ENCODE results near the gene CCR1. TPM values are rescaled to one million over a fixed set of nuclear protein-coding genes. Genes with fewer than 3 reads are reported as not detected.

The CCR1 gene
- total and polyA plus RNA-seq, 2 of the 4 experiments (the other 2 are of a cell fraction), result not detected

DNA sequence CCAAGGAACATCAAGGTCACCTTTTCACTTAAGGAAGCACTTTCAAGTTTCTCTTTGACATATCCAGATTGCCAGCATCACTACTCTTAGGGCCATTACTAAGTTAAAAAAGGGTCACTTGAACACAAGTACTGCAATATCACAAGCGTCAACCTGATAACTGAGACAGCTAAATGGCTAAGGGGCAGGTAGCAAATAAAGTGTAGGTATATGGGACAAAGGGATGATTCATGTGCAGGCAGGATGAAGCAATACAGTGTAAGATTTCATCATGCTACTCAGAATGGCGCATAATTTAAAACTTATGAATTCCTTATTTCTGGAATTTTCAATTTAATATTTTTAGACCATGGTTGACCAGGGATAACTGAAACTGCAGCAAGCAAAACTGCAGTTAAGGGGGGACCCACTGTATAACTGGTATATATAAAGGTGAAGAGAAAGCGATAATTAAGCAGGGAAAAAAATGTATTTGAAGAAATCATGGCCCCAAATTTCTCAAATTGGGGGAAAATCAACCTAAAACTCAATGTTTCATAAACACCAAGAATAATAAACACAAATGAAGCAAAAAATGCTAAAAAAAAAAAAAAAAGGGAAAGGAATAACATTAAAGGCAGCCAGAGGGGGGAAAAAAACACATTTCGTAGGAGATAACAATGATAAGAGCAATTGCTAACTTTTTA is 13.1 kb downstream of the CCR1 start:
- dilution Hi-C loops (cut with HindIII; ENCODE audit: low sequenced_read_pairs, unreplicated experiment), result no loop called here
- Histone ChIP-seq H3K4me2 (ENCODE audit: low read depth, low read length) (no peak overlapping the region), H3K56ac (ENCODE audit: extremely low read depth, insufficient read depth, low read length) (no peak overlapping the region), H3K4me1 (ENCODE audit: control insufficient read depth, insufficient read depth, low read length) (no peaks in the 10 kb centered on the region), H3K9me1 (ENCODE audit: insufficient read depth, low read length) (no peaks in the 10 kb centered on the region), H3K27me3 (ENCODE audit: control insufficient read depth, insufficient read depth, low read length) (peaks cover 14% of the 10 kb centered on the region), H4K8ac (ENCODE audit: low read depth in 2 of 2, low read length in 2 of 2) (no peak overlapping the region), H3K18ac (ENCODE audit: low read depth, low read length) (no peak overlapping the region), H2BK5ac (ENCODE audit: low read depth, low read length, poor library complexity, severe bottlenecking) (no peak overlapping the region), H3K4me3 (ENCODE audit: insufficient read depth, low read depth, low read length) (no peak overlapping the region), H4K20me1 (ENCODE audit: insufficient read depth, low read length) (no peaks in the 10 kb centered on the region), H2BK15ac (ENCODE audit: low read depth, low read length) (no peak overlapping the region), H3K79me1 (ENCODE audit: low read depth in 1 of 2, low read length in 2 of 2) (no peaks in the 10 kb centered on the region), H2BK120ac (ENCODE audit: low read depth, low read length) (no peak overlapping the region), H2BK20ac (ENCODE audit: low read depth, low read length) (no peak overlapping the region), H2AFZ (replicated peaks; ENCODE audit: low read length, poor library complexity) (no peak overlapping the region), H3K9me3 (ENCODE audit: control insufficient read depth, insufficient read depth, low read length) (peaks cover 10% of the 10 kb centered on the region), H3K27ac (ENCODE audit: insufficient read depth, low read length) (no peak overlapping the region), H2AK5ac (ENCODE audit: low read depth, low read length) (no peak overlapping the region), H4K5ac (ENCODE audit: low read depth, low read length) (no peak overlapping the region), H3K36me3 (ENCODE audit: control insufficient read depth, insufficient read depth, low read length) (no peaks in the 10 kb centered on the region), H3K14ac (replicated peaks; ENCODE audit: low read depth, low read length) (no peak overlapping the region), H2AK9ac (replicated peaks; ENCODE audit: low read depth, low read length, poor library complexity) (no peak overlapping the region), H4K91ac (ENCODE audit: insufficient read depth, low read depth, low read length) (no peak overlapping the region), H3K9ac (ENCODE audit: low read depth, low read length) (no peak overlapping the region), H3K23ac (ENCODE audit: low read depth, low read length) (no peak overlapping the region), H3K4ac (ENCODE audit: low read depth, low read length) (no peak overlapping the region)
- ChIA-PET POLR2A (ENCODE audit: unreplicated experiment) (no interaction called here), CTCF (no interaction called here)
- no CpG with 5 or more reads among the region's 4 CpGs for WGBS, 2 experiments (ENCODE audit: extremely low coverage in 2 of 2, insufficient read length in 1 of 2)
- in situ Hi-C loops (cut with MboI; ENCODE audit: low sequenced_read_pairs), result no loop called here
- DNase-seq (no peak), ATAC-seq (ENCODE audit: low read depth) (no peak)
- intact Hi-C loops (cut with micrococcal nuclease), result no loop called here
- TF ChIP-seq, protein P1, sequence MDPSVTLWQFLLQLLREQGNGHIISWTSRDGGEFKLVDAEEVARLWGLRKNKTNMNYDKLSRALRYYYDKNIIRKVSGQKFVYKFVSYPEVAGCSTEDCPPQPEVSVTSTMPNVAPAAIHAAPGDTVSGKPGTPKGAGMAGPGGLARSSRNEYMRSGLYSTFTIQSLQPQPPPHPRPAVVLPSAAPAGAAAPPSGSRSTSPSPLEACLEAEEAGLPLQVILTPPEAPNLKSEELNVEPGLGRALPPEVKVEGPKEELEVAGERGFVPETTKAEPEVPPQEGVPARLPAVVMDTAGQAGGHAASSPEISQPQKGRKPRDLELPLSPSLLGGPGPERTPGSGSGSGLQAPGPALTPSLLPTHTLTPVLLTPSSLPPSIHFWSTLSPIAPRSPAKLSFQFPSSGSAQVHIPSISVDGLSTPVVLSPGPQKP (IDR thresholded peaks at IDR 0.05; ENCODE audit: borderline replicate concordance, low read depth, low read length), result no peak
- TF ChIP-seq, protein P2, sequence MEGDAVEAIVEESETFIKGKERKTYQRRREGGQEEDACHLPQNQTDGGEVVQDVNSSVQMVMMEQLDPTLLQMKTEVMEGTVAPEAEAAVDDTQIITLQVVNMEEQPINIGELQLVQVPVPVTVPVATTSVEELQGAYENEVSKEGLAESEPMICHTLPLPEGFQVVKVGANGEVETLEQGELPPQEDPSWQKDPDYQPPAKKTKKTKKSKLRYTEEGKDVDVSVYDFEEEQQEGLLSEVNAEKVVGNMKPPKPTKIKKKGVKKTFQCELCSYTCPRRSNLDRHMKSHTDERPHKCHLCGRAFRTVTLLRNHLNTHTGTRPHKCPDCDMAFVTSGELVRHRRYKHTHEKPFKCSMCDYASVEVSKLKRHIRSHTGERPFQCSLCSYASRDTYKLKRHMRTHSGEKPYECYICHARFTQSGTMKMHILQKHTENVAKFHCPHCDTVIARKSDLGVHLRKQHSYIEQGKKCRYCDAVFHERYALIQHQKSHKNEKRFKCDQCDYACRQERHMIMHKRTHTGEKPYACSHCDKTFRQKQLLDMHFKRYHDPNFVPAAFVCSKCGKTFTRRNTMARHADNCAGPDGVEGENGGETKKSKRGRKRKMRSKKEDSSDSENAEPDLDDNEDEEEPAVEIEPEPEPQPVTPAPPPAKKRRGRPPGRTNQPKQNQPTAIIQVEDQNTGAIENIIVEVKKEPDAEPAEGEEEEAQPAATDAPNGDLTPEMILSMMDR (conservative IDR thresholded peaks at IDR 0.05; ENCODE audit: low read depth, low read length), result no peak
- TF ChIP-seq CEBPB (IDR thresholded peaks at IDR 0.05; ENCODE audit: low read depth, low read length) (peak; percentile 62; the same call in 1 of the 2 replicates), NFE2L2 (IDR thresholded peaks at IDR 0.05; ENCODE audit: low read depth, low read length) (no peak), RAD21 (IDR thresholded peaks at IDR 0.05; ENCODE audit: low read length) (no peak)
- BruUV-seq (replicated peaks), result no TSS peak

Measured in IMR-90 (cell line).